Measurements from ENCODE around the gene VPS35L. TPM values are rescaled to one million over a fixed set of nuclear protein-coding genes. Genes with fewer than 3 reads are reported as not detected.

The VPS35L gene
- total and polyA plus RNA-seq, 2 of the 13 experiments (the other 11 are each of a cell fraction or from before 2014, with no cell fraction given): 1.4 to 1.6 TPM

DNA sequence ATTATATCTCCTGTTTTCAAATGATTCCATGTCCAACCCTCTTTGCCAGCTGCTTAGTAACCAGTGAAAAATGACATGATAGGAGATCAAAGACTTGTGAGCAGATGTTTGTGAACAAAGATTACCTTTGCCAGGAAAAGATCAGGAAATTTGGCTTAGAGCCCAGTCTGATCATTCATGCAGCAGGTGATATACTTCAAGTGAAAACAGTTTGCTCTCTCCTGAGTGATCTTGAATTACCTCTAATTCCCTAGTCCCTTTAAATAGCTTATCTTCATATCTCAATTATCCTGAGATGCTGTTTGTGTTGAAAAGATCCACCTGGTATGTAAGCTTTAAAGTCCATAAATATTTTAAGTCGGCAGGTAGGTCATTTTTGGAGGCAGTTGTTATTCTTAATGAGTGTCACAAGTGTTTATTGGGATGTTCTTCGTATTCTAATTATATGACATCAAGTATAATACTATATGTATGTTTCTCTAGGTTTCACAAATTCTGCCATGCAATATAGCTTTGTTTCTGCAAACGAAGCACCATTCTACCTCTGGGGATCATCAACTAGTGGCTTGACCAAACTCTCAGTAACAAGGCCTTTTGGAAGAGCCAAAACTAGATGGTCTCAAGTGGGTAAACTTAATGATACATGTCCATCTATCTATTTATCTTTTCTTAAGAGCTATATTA, 13.2 kb upstream of the VPS35L start (continued):
- TF ChIP-seq, protein P1, sequence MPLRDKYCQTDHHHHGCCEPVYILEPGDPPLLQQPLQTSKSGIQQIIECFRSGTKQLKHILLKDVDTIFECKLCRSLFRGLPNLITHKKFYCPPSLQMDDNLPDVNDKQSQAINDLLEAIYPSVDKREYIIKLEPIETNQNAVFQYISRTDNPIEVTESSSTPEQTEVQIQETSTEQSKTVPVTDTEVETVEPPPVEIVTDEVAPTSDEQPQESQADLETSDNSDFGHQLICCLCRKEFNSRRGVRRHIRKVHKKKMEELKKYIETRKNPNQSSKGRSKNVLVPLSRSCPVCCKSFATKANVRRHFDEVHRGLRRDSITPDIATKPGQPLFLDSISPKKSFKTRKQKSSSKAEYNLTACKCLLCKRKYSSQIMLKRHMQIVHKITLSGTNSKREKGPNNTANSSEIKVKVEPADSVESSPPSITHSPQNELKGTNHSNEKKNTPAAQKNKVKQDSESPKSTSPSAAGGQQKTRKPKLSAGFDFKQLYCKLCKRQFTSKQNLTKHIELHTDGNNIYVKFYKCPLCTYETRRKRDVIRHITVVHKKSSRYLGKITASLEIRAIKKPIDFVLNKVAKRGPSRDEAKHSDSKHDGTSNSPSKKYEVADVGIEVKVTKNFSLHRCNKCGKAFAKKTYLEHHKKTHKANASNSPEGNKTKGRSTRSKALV (CRISPR knock-in tag; IDR thresholded peaks at IDR 0.05): peak; percentile 86
- TF ChIP-seq, protein P2, sequence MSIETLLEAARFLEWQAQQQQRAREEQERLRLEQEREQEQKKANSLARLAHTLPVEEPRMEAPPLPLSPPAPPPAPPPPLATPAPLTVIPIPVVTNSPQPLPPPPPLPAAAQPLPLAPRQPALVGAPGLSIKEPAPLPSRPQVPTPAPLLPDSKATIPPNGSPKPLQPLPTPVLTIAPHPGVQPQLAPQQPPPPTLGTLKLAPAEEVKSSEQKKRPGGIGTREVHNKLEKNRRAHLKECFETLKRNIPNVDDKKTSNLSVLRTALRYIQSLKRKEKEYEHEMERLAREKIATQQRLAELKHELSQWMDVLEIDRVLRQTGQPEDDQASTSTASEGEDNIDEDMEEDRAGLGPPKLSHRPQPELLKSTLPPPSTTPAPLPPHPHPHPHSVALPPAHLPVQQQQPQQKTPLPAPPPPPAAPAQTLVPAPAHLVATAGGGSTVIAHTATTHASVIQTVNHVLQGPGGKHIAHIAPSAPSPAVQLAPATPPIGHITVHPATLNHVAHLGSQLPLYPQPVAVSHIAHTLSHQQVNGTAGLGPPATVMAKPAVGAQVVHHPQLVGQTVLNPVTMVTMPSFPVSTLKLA (IDR thresholded peaks at IDR 0.05): no peak
- TF ChIP-seq ZNF232 (CRISPR knock-in tag; IDR thresholded peaks at IDR 0.05; ENCODE audit: borderline replicate concordance) (no peak), MLLT10 (CRISPR knock-in tag; IDR thresholded peaks at IDR 0.05) (no peak), ZNF382 (CRISPR knock-in tag; IDR thresholded peaks at IDR 0.05; ENCODE audit: borderline replicate concordance) (no peak), ZNF251 (CRISPR knock-in tag; IDR thresholded peaks at IDR 0.05) (no peak), ZNF589 (CRISPR knock-in tag; conservative IDR thresholded peaks at IDR 0.05) (no peak), ZNF510 (CRISPR knock-in tag; IDR thresholded peaks at IDR 0.05; ENCODE audit: low read depth) (no peak), HHEX (CRISPR knock-in tag; IDR thresholded peaks at IDR 0.05) (peak; percentile 81), ZNF263 (CRISPR knock-in tag; IDR thresholded peaks at IDR 0.05) (no peak), TARDBP (CRISPR knock-in tag; IDR thresholded peaks at IDR 0.05) (peak; percentile 95; the same call in 1 of the 2 replicates), ZNF230 (CRISPR knock-in tag; IDR thresholded peaks at IDR 0.05) (no peak; the same call in 1 of the 2 replicates), CCAR2 (optimal IDR thresholded peaks at IDR 0.05; ENCODE audit: low read depth, low read length) (no peak), ZNF383 (CRISPR knock-in tag; IDR thresholded peaks at IDR 0.05; ENCODE audit: borderline replicate concordance) (no peak), U2AF2 (IDR thresholded peaks at IDR 0.05; ENCODE audit: low read depth, low read length) (no peak), CBX2 (IDR thresholded peaks at IDR 0.05; ENCODE audit: low read depth, low read length) (no peak), CBX2 (CRISPR knock-in tag; IDR thresholded peaks at IDR 0.05; ENCODE audit: low read depth) (no peak), SOX5 (CRISPR knock-in tag; IDR thresholded peaks at IDR 0.05; ENCODE audit: borderline replicate concordance) (peak; percentile 95), NPAS2 (CRISPR knock-in tag; IDR thresholded peaks at IDR 0.05; ENCODE audit: borderline replicate concordance) (no peak)
- TF ChIP-seq, protein P3, sequence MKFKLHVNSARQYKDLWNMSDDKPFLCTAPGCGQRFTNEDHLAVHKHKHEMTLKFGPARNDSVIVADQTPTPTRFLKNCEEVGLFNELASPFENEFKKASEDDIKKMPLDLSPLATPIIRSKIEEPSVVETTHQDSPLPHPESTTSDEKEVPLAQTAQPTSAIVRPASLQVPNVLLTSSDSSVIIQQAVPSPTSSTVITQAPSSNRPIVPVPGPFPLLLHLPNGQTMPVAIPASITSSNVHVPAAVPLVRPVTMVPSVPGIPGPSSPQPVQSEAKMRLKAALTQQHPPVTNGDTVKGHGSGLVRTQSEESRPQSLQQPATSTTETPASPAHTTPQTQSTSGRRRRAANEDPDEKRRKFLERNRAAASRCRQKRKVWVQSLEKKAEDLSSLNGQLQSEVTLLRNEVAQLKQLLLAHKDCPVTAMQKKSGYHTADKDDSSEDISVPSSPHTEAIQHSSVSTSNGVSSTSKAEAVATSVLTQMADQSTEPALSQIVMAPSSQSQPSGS (CRISPR knock-in tag; IDR thresholded peaks at IDR 0.05): peak; percentile 90
- TF ChIP-seq, protein P4, sequence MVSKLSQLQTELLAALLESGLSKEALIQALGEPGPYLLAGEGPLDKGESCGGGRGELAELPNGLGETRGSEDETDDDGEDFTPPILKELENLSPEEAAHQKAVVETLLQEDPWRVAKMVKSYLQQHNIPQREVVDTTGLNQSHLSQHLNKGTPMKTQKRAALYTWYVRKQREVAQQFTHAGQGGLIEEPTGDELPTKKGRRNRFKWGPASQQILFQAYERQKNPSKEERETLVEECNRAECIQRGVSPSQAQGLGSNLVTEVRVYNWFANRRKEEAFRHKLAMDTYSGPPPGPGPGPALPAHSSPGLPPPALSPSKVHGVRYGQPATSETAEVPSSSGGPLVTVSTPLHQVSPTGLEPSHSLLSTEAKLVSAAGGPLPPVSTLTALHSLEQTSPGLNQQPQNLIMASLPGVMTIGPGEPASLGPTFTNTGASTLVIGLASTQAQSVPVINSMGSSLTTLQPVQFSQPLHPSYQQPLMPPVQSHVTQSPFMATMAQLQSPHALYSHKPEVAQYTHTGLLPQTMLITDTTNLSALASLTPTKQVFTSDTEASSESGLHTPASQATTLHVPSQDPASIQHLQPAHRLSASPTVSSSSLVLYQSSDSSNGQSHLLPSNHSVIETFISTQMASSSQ (IDR thresholded peaks at IDR 0.05; ENCODE audit: low read depth): peak; percentile 58
- TF ChIP-seq, protein P4 (CRISPR knock-in tag; IDR thresholded peaks at IDR 0.05; ENCODE audit: borderline replicate concordance): peak; percentile 78; the same call in 1 of the 2 replicates

All from HepG2 (cell line).